Lung microvascular endothelial cell (primary cell): ENCODE measurements around the gene CHD6. TPM values are rescaled to one million over a fixed set of nuclear protein-coding genes. Genes with fewer than 3 reads are reported as not detected.

Experiments
- DNase-seq, 2 donors: peaks; one replicate each; pipeline versions ENCODE4 v3.0.0 to v3.0.0-alpha.2; 2010; ENCODE audit warnings: low read depth in 2 of 2
- total RNA-seq: library from RNA; depleted of rRNA; stranded (reverse); fragments of >200 nt; gene quantifications from 2 replicates; pipeline ENCODE4 v1.2.1, GENCODE V29; 2014

Gene CHD6
- total RNA-seq, 1 donor from 2014 or later, result 23.0 TPM

DNA sequence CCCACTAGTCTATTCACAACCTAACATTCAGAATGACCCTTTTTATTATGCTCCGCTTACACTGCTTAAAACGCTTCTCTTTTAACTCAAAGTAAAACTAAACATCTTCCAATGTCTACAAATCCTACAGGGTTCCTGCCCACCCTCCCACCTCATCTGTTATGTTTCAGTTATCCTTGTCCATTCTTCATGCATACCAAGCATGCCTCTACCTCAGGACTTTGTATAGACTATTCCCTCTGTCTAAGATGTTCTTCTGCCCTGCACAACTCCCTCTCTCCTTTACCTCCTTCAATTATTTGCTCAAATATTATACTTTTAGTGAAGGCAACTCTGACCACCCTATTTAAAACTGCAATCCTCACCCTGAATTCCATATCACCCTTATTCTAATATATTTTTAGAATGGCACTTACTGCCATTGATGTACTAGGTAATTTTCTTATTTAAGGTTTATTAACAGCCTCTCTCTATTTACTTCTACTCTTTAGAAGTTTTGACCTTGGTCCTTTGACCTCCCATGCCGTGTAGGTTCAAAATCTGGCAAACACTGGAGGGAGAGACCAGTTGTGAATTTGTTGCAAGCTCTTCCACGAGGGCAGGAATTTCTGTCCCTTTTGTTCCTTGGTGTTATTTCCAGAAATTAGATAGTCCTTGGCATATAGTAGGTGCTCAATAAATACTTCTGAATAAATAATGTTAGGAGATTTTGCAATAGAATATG is 111.8 kb downstream of the CHD6 start:
- DNase-seq, result no peak

DNA sequence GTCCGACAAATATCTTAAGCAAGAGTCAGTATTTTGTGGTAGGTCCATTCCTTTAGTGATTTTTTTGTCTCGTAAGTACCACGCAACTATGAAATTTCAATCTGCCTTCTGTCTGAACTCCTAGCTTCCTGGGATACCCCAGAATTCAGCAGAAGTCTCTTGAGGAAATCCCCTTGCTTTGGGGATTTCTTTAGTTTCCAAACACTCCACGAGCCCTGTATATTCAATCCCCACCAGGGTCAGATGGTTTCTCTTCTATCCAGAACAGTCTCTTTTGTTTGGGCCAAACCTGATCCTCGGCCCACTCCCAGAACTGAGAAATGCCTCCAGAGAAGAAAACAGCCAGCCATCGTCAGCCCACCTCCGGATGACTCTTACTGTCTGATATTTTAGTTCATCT is 113.0 kb downstream of the CHD6 start:
- DNase-seq, result no peak

DNA sequence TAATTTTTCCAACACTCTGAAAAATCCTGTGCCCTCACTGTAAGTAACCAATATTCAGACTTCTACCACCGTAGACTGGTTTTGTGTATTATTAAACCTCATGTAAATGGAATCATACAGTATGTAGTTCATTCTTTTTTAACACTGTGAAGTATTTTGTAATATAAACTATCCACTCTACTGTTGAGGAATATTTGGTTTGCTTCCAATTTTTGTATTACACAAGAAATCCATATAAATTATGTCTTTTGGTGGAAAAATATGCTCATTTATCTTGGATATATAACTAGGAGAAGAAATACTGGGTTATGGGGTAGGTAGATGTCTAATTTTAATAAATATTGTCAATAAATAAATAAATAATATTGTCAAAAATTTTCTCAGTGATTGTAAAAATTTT is 116.8 kb downstream of the CHD6 start:
- DNase-seq, result no peak

DNA sequence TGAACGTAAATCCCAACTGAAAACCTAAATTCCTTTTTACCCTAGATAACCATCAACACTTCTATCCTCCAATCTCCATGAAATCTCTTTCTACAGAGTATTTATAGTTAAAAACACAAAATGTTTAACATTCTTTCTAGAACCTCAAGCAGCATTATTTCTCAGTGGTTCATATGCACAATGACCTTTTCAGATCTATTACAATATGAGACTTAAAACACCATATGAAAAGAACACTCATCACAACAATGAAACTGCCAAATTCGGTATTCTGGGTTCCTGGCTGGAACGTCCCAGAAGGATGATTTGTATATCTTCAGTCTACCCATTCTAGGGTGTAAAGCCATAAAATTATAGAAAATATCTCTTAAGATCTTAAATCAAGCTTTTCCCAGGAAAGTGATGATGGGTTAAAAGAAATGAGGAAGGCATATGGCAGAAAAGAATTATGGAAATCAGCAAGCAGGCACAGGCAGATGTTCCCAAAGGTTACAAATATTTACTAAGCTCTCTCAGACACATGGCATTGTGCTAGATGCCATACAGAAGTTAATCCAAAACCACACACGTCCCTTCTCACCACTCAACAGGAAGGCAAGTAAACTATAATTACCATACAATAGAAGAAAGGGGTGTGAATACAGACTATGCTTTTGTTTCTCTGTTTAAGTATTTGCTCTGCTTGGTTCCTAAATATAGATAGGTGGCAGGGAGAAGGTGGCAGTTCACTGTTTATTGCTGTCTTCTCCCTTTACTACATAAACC is 118.0 kb downstream of the CHD6 start:
- DNase-seq, result no peak

DNA sequence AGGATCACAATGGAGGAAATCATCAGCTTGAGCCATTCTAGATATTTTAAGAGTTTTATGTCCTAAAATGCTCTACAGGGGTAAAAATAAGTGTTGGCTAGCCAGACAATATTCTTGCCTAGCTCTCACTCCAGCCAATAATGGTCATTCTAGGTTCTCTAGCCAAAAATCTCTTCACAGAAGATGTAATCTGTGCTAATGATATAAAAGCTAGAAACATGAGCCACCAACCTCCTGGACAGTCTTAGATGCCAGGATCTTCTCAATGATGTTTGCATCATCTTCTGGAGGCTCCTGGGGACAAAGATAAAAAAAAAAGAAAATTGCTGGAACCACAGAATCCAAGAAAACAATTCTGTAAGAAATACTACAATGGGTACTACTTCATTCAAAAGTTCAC is 119.1 kb downstream of the CHD6 start:
- DNase-seq, result no peak

DNA sequence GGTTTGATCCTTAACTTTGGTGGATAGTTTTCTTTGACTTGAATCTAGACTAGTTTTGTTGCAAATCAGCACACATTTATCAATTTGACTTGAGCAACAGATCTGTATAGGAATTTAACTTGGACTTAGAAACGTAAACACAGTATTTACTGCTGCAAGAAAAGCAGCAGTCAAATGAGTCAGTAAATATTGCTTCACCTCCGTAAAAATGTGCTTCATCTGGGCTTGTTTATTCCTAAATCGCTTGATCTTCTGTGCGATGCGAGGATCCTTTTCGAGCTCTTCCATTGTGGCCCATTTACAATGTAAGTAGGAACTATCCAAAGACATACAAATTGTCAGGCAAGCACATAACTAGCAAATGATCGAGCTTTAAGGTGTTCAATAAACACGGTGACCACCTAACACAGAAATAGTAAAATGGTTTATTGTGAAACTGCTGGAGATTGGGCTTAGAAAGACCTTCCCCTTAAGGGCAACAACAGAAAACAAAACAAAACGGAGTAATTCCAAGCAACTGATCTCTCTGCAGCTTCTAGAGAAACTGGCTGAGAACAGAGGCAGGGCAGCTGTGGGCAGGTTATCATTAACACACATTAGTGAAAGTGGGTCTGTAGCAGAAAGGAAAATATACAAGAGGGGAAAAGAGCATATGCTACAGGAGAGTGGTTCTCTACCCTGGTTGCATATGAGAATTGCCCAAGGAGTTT is 120.8 kb downstream of the CHD6 start:
- no peak for DNase-seq

DNA sequence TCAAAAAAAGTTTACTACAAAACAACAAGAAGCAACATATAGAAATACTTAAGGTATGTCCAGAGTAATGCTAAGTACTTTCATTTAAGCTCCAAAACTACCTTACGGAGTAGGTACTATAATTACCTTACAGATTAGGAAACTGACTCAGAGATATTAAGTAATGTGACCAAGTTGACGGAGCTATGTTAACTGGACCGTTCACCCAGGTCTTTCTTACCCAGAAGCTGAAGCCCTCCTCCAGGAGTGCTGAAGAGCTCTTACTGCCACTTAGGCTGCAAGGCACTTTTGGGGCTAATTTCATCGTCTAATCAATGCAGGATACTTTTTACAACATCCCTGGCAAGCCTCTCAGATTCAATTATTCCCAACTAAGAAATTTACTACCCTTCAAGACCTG is 123.7 kb downstream of the CHD6 start:
- DNase-seq, result no peak

DNA sequence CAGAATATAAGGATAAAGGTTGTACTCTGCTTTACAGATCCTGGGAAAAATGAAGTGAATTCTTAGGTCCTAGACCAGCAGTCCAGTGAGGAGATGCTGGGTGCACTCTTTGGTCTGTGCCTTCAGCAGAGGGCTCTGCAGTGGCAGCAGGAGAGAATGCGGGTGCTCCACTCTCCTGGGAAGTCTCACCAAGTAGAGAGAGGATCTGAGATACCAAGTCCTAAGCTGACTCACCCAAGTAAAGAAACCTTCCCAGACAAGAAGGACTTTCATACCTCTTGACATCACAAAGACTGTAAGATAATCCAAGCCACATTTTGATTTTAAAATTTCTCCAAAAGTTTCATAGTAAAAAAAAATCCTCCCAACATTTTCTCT is 134.6 kb downstream of the CHD6 start:
- no peak for DNase-seq

DNA sequence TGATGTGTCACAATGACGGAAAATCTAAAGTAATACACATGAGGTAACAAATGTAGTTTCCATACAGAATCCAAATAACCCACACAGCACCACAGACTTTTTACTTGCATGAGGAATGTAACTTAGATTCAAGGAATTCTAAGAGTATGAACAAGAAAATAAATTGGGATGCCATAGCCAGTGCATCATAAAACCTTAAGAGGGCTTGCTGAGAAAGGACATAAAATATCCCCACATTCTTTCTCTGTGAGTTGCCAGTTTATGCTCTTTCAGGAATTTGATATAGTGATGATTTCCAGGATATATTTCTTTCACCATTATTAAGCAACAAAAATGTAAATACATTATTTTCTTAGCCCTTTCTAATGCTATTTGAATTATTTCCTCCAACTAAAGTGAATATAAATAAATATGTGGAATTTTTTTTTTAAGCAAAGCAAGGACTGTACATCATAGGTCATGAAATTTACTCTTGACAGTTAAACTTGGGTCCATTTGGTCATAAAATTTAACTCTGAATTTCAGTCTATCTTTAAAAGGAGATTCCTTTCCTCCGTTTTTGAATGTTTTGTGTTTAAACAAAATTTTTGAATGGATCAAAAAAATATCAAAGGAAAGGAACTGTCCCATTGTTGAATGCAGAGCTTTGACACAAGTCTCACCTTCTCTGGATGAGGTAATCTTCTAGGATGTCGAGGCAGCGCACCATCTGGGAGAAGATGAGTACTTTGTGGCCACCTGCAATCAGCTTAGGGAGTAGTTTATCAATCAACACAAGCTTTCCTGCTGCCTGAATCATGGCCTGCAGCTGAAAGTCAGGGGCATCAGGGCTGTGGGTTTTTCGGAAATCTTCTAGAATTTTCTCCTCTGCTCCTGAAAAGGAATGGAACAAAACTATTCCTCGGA is 135.3 kb downstream of the CHD6 start:
- peak in 1 of 2 donors; percentile 24 for DNase-seq

DNA sequence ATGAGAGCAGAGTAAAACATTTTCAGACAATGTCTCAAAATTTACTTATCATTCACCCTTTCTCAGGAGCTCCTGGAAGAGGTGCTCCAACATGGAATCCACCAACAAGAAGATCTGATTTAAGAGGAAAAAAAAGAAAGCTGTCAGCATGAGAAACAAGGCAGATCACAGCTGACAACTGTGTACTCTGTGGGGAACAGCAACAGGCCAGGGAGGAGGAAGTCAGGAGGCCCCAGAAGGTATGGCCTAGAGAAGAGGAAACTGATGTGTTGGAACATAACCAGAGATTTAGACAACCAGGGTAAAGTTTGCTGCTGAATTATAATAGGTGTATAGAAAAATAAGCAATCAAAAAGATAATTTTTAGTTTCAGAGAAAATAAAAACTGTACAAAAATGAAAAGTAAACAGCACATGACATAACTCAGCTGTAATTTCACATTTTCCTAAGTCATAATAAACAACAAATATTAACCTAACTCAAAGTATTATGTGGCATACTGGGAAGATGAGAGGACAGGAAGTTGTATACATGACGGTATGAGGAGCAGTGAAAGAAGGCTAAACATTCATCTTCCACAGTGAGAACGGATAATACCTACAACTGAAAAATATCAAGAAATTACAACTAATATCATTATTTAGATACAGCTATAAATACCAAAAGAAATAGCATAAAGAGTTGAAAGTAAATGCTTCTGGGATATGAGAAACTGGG is 138.0 kb downstream of the CHD6 start:
- DNase-seq, result peak; percentile 66 to 84

DNA sequence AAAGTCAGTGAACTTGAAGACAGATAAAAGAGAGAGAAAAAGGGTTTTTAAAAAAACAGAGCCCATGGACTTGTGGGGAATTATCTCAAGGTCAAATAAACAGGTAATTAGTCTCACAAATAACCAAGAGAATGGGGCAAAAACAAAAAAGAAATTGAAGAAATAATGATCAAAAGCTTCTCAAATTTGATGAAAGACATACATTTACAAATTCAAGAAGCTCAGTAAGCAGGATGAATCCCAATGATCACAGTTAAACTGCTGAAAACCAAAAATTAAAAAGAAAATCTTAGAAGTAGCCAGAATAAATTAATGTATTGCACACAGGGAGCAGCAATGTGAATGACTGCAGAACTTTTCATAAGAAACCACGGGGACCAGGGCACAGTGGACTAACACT is 139.1 kb downstream of the CHD6 start:
- no peak for DNase-seq

DNA sequence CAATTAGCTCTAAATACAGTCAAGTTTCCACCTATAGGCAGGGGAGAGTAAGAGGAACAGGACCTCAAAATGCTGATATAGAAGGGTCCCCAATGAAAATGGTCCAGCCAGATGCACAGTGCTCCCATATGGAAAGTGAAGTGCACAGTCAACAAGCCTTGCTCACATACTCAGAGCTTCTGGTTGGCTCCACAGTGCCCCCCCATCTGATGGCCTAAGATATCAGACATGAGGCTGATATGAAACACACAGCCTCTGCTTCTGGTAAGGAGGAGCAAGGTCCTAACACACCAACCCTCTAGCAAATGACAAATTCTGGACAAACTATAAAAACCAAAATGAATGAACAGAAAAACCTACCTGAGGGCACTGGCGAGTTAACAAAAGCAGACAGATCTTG is 140.2 kb downstream of the CHD6 start:
- DNase-seq, result no peak

DNA sequence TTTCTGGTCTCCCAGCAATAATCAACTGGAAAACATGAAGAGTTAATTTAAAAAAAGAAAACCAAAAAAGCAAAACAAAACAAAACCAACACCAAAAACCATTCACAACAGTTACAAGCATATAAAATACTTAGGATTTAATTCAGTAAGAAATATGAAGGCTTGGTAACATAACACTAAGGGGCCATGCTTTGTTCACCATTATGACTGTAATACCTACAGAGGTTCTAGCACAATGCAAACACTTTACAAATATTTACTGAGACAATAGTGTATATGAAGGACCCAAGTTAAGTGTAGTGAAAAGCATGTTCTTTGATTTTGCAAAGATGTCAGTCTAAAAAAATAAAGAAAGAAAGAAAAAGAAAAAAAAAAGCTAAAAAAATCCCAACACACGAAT is 141.7 kb downstream of the CHD6 start:
- DNase-seq, result no peak

DNA sequence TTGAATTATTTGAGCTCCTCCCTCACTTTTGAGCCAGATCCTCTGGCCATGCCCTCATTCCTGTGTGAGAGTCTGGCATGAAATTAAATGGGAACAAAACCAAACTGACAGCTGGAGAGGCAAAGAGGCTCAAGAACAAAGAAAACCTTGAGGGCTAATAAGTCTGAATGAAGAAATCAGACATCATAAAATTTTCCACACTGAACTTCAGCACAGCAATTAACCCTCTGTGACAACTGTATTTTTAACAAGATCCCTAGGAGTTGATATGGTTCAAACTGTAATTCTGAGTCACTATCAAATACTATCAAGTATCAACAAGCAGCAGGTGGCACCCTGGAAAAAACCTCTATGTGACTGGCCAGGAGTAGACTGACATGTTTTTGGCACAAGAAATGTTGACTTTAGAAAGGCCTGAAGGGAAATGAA is 142.2 kb downstream of the CHD6 start:
- DNase-seq, result peak; percentile 91 to 92

DNA sequence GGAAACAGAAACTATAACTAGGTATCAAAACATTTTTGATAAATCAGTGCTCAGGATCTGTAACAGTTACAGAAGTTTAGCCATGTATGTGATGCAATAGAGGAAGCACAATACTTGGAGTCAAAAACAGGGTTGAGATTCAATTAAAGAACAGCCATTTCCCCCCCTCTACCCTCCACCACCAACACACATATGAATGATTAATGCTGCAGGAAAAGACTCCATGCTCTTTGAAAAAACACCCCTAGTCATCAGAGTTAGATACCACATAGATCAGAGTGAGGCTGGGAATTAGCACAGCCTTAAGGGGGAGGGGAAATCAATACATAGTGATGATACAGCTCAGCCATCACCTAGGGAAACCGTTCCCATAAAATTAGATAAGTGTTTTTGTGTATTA is 142.7 kb downstream of the CHD6 start:
- DNase-seq, result peak; percentile 47 to 56

DNA sequence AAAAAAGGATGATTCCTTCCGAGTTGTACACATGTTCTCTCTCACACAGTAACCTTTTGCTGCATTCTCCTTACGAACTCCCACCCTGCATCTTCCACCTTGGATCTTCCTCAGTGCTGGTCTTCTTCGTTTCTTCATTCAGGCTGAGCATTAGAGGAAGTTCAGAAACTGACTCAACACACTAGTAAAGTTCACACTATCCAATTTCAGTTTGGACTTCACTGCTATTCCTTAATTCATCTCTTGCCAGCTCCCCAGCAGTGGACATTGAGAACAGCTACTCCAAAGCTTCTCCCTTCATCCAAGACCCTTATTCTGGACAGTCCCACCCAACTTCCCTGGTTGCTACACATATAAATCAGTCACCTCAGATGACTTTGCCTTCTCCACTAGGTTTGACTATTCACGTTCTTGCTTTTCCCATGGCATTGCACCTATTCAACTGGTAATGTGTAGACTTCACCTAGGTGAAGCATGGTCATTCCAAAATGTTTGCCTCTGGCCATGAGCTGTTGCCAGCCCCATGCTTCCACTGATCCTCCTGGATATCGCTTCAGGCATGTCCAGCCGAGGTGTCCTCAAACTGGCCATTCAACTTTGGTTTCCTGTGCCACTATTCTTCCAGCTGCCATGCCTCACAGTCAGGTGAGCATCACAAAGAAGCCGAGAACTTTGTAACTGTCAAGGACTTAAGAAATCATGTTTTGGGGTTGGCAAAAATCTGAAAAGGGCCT is 147.6 kb downstream of the CHD6 start:
- DNase-seq, result no peak

DNA sequence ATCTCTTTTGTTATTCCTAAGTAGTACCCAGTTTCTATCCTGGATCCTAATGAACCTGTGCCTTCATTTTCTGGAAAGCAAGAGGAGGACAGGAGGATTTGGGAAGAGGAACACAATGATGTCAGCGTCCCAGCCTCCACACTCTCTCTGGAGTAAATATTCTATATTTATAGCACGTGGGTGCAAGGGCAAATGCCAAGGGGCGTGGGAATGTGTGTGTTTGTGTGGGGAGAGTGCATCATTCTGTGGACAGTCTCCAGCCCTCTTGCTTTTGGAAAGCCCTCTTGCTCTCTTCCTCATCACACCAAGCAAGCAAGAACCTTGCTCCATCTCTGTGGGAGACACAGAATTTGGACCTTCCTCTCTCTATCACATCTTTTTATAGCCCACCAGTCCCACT is 148.3 kb downstream of the CHD6 start:
- no peak for DNase-seq

DNA sequence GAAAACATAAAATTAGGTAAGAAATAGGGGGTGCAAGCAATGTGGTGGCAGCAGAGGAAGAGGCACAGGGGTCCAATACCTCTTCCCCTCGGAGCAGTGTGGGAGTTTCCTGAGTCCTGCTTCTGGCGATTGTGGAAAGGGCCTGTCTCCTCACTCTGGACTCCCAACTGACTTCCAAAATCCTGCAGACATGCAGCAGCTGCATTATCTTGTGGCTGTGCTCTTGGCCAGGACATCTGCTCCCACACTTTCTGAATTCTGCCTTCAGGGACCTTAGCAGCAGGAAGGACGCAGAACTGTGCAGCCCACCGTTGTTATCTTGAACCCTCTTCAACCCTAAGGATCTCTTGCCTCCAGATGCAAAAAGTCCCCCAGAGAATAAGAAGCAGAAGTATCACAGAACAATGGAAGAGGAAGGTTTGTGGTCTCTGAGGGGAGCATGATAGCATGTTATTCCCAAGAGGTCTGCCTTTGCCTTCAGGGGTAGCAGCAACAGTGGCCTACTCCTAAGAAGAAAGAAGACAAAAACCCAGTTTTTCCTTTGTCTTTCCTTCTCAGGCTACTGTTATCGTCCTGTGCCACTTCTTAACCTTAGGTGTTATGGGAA is 149.1 kb downstream of the CHD6 start:
- no peak for DNase-seq

DNA sequence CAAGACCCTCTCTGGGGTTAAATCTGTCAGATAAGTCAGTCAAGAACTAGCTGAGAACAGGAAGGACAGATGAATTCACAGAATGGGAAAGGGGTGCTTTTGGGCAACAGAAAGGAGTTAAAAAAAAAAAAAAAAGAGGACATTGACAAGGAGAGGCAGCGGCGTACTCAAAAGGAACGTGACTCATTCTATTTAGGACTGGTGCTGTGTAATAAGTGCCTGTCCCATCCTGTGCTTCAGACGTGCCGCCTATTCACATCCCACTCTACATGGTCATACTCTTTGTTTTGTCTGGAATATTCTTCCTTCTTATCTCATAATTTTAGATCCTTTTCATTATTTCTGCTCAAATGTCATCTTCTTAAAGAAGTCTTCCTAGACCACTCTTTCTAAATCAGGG is 150.5 kb downstream of the CHD6 start:
- DNase-seq, result no peak

DNA sequence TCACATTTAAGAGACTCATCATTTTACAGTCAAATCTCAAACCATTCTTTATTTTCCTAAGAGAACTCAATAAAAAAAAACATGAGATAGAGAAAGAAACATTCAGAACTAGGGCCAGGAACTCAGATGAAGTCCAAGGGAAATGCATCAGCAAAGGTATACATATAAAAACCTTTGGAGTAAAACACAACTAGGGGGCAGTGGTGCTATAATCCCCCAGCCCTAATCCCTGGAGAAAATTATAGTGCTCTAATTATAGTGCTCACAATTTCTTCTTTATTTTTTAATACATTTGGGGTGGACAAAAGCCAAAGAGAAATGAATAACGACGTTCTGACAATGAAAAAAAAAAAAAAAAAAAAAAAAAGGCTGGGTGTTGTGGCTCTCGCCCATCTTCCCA is 151.0 kb downstream of the CHD6 start:
- no peak for DNase-seq
